Measurements from ENCODE around the gene APBB2.

GRCh38 chr4:40937140-40937725, 277.1 kb downstream of the APBB2 start:
- TF ChIP-seq, protein P1, sequence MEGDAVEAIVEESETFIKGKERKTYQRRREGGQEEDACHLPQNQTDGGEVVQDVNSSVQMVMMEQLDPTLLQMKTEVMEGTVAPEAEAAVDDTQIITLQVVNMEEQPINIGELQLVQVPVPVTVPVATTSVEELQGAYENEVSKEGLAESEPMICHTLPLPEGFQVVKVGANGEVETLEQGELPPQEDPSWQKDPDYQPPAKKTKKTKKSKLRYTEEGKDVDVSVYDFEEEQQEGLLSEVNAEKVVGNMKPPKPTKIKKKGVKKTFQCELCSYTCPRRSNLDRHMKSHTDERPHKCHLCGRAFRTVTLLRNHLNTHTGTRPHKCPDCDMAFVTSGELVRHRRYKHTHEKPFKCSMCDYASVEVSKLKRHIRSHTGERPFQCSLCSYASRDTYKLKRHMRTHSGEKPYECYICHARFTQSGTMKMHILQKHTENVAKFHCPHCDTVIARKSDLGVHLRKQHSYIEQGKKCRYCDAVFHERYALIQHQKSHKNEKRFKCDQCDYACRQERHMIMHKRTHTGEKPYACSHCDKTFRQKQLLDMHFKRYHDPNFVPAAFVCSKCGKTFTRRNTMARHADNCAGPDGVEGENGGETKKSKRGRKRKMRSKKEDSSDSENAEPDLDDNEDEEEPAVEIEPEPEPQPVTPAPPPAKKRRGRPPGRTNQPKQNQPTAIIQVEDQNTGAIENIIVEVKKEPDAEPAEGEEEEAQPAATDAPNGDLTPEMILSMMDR (IDR thresholded peaks at IDR 0.05) = no peak
- TF ChIP-seq EP300 (IDR thresholded peaks at IDR 0.05) = no peak
- no peak for TF ChIP-seq POLR2AphosphoS5 (IDR thresholded peaks at IDR 0.05)

Data from gastroesophageal sphincter (tissue), 3 donors.